ENCODE measurements around the gene TMEM209. TPM values are rescaled to one million over a fixed set of nuclear protein-coding genes. Genes with fewer than 3 reads are reported as not detected.
"Not testable (repeated sequence)": the region's sequence is repeated elsewhere in the genome, so short reads cannot be mapped to it uniquely, and the experiment has no call there.

TMEM209 gene
- polyA plus RNA-seq, 2 of the 4 experiments (the other 2 are of a cell fraction): 12.8 to 36.6 TPM

GRCh38 chr7:130232209-130232608, 27.0 kb upstream of the TMEM209 start (continued):
- no peak for TF ChIP-seq CTCF (IDR thresholded peaks at IDR 0.05)
- TF ChIP-seq TFCP2L1 (CRISPR knock-in tag; IDR thresholded peaks at IDR 0.05): no peak
- TF ChIP-seq RFX5 (IDR thresholded peaks at IDR 0.05): no peak
- TF ChIP-seq FOSB (CRISPR knock-in tag; IDR thresholded peaks at IDR 0.05): no peak
- no peak for TF ChIP-seq CBX8 (IDR thresholded peaks at IDR 0.05)
- TF ChIP-seq HES2 (IDR thresholded peaks at IDR 0.05): no peak
- TF ChIP-seq MAX (IDR thresholded peaks at IDR 0.05): no peak
- TF ChIP-seq FOSL2 (IDR thresholded peaks at IDR 0.05): no peak
- no peak for TF ChIP-seq FOSL2 (CRISPR knock-in tag; IDR thresholded peaks at IDR 0.05)

GRCh38 chr7:130231792-130232191, 26.6 kb upstream of the TMEM209 start:
- Histone ChIP-seq H3K4me3 (no peak overlapping the region), H3K9me3 (no peaks in the 10 kb centered on the region), H3K27ac (no peak overlapping the region), H3K4me2 (no peak overlapping the region), H3K4me1 (no peaks in the 10 kb centered on the region)
- TF ChIP-seq MAX (IDR thresholded peaks at IDR 0.05) (no peak), REST (IDR thresholded peaks at IDR 0.05) (no peak), KDM5A (IDR thresholded peaks at IDR 0.05) (no peak), TP53 (CRISPR knock-in tag; IDR thresholded peaks at IDR 0.05) (no peak), JUN (IDR thresholded peaks at IDR 0.05) (no peak), ZC3H11A (IDR thresholded peaks at IDR 0.05) (no peak), ESRRA (IDR thresholded peaks at IDR 0.05; ENCODE audit: borderline replicate concordance, low read length) (no peak), EP300 (IDR thresholded peaks at IDR 0.05) (no peak), HDAC2 (IDR thresholded peaks at IDR 0.05) (no peak), RAD21 (conservative IDR thresholded peaks at IDR 0.05 in 1 of 2, IDR thresholded peaks at IDR 0.05 in 1 of 2) (no peak), FOSL2 (IDR thresholded peaks at IDR 0.05) (no peak), FOSL2 (CRISPR knock-in tag; IDR thresholded peaks at IDR 0.05) (no peak), MYC (IDR thresholded peaks at IDR 0.05; ENCODE audit: borderline replicate concordance, low read length) (no peak), SMC3 (IDR thresholded peaks at IDR 0.05) (no peak), HOXB5 (CRISPR knock-in tag; IDR thresholded peaks at IDR 0.05) (no peak), PHF8 (IDR thresholded peaks at IDR 0.05; ENCODE audit: borderline replicate concordance, low read depth) (no peak), GATA3 (IDR thresholded peaks at IDR 0.05; ENCODE audit: borderline replicate concordance) (no peak), ZSCAN20 (CRISPR knock-in tag; IDR thresholded peaks at IDR 0.05) (no peak), KDM1A (IDR thresholded peaks at IDR 0.05; ENCODE audit: low read depth) (no peak), PBX3 (IDR thresholded peaks at IDR 0.05) (no peak), POLR2A (IDR thresholded peaks at IDR 0.05; ENCODE audit: low read length) (no peak)
- DNase-seq (ENCODE audit: low read depth in 1 of 2, low spot score in 1 of 2) (no peak), ATAC-seq (no peak), FAIRE-seq (no peak)
- ChIA-PET POLR2A (no interaction called here), CTCF (interaction anchor here (0.6 kb wide), 1 partner anchor 159 kb away, joined by 4 read pairs; no protein-coding TSS in a partner anchor)
- 35% methylated on average over 3 of the region's 6 CpGs for whole genome bisulfite sequencing (ENCODE audit: missing lambda C conversion rate)

GRCh38 chr7:130229981-130230380, 24.8 kb upstream of the TMEM209 start:
- H3K27ac ChIP-seq; H3K4me3 ChIP-seq; H3K4me2 ChIP-seq; H3K9me3 ChIP-seq; FAIRE-seq; DNase-seq (ENCODE audit: low read depth in 1 of 2, low spot score in 1 of 2); H3K4me1 ChIP-seq; ATAC-seq: not testable (repeated sequence)
- CTCF ChIA-PET: interaction anchor here (0.6 kb wide), 1 partner anchor 1450 kb away, joined by 5 read pairs; no protein-coding TSS in a partner anchor
- 83% methylated on average over 21 of the region's 28 CpGs for WGBS (ENCODE audit: missing lambda C conversion rate)
- POLR2A ChIA-PET: interaction anchor here (1.9 kb wide), 1 partner anchor 25 kb away, joined by 6 read pairs; the partner anchor contains the start of gene TMEM209

Measured in A549 (cell line).